OCI-LY7 (cell line): ENCODE data around the gene USP22. TPM values are rescaled to one million over a fixed set of nuclear protein-coding genes. Genes with fewer than 3 reads are reported as not detected.

Experiments
- BruUV-seq: library from RNA; stranded (reverse); fragments of 400-500 nt; replicated peaks from 2 replicates; lab custom pipeline; 2021; lab: Mats Ljungman, UMichigan
- CTCF ChIA-PET: fragments of 300-600 bp; sonication (Branson Sonifier 250); formaldehyde crosslinking; loops from one replicate; lab custom pipeline; 2022; ENCODE audit warnings: antibody characterized with exemption; ENCODE audit not compliant: unreplicated experiment; lab: Charles Lee
- POLR2A ChIA-PET: fragments of 300-600 bp; sonication (Branson Sonifier 250); formaldehyde crosslinking; loops from one replicate; lab custom pipeline; 2022; ENCODE audit warnings: antibody characterized with exemption; lab: Charles Lee
- DNase-seq: peaks from one replicate; pipeline ENCODE4 v3.0.0-alpha.2; 2015; ENCODE audit warnings: low spot score
- H2AFZ ChIP-seq: fragments of 200-600 bp; sonication (generic), shearing (Covaris generic); 2 replicates; pipeline ENCODE4 v1.6.1; 2014; ENCODE audit warnings: mild to moderate bottlenecking, antibody characterized with exemption, low read length, moderate library complexity
- H3K27ac ChIP-seq: fragments of 200-600 bp; sonication (generic); 2 replicates; pipeline ENCODE4 v1.5.1; 2014; ENCODE audit warnings: mixed run types, low read depth, mild to moderate bottlenecking, moderate library complexity, low read length, inconsistent platforms; ENCODE audit not compliant: poor library complexity, severe bottlenecking
- H3K36me3 ChIP-seq: fragments of 200-600 bp; sonication (generic); 2 replicates; pipeline ENCODE4 v1.6.1; 2014; ENCODE audit warnings: mild to moderate bottlenecking, antibody characterized with exemption, low read length, moderate library complexity, mixed read lengths; ENCODE audit not compliant: insufficient read depth
- H3K4me1 ChIP-seq: fragments of 200-600 bp; sonication (generic); 2 replicates; pipeline ENCODE4 v1.5.1; 2014; ENCODE audit warnings: mild to moderate bottlenecking, low read length; ENCODE audit not compliant: insufficient read depth, poor library complexity, severe bottlenecking
- H3K4me2 ChIP-seq: fragments of 200-600 bp; sonication (generic); 2 replicates; pipeline ENCODE4 v1.6.1; 2014; ENCODE audit warnings: mild to moderate bottlenecking, low read length
- H3K4me3 ChIP-seq: fragments of 200-600 bp; sonication (generic); 2 replicates; pipeline ENCODE4 v1.5.1; 2014; ENCODE audit warnings: mild to moderate bottlenecking, low read depth, low read length; ENCODE audit not compliant: poor library complexity, severe bottlenecking
- H3K79me2 ChIP-seq: fragments of 200-600 bp; sonication (generic); 2 replicates; pipeline ENCODE4 v1.6.1; 2016; ENCODE audit warnings: low read depth, mild to moderate bottlenecking, low read length, moderate library complexity, mixed read lengths; ENCODE audit not compliant: insufficient read depth
- H3K9me2 ChIP-seq: fragments of 200-600 bp; sonication (generic); 2 replicates; pipeline ENCODE4 v1.6.1; 2016; ENCODE audit warnings: mild to moderate bottlenecking, low read length, mixed read lengths; ENCODE audit not compliant: insufficient read depth
- H3K9me3 ChIP-seq: fragments of 200-600 bp; sonication (generic); 2 replicates; pipeline ENCODE4 v1.6.1; 2014; ENCODE audit warnings: mild to moderate bottlenecking, mixed run types, low read length, mixed read lengths
- H4K20me1 ChIP-seq: fragments of 200-600 bp; sonication (generic); 2 replicates; pipeline ENCODE4 v1.6.1; 2014; ENCODE audit warnings: mild to moderate bottlenecking, antibody characterized with exemption, low read length, moderate library complexity, mixed read lengths; ENCODE audit not compliant: insufficient read depth
- CTCF ChIP-seq: fragments of 200-600 bp; sonication (generic); conservative IDR thresholded peaks from 2 replicates; pipeline ENCODE4 v1.5.1; 2014; ENCODE audit warnings: mild to moderate bottlenecking, antibody characterized with exemption, low read length, moderate library complexity, mixed read lengths
- EZH2phosphoT487 ChIP-seq: fragments of 200-600 bp; sonication (generic); IDR thresholded peaks from 2 replicates; pipeline ENCODE4 v1.6.1; 2018; ENCODE audit warnings: low read depth, borderline replicate concordance, mild to moderate bottlenecking, mixed run types, antibody characterized with exemption, low read length, moderate library complexity, mixed read lengths
- intact Hi-C: fragments of 100-400 bp; cut with micrococcal nuclease; formaldehyde crosslinking; loops from one replicate; pipeline ENCODE4 v1.10.0; 2022; ENCODE audit not compliant: unreplicated experiment
- total RNA-seq, 2 experiments: library from RNA; depleted of rRNA in 1 of 2; stranded (reverse); fragments of >200 nt in 1 of 2; shearing (Covaris generic) in 1 of 2; gene quantifications; 2 replicates each; pipeline ENCODE4 v1.2.3, GENCODE V29; 2014 to 2022

Gene USP22
- total RNA-seq, 2 experiments from 2014 or later: 180 to 302 TPM

DNA sequence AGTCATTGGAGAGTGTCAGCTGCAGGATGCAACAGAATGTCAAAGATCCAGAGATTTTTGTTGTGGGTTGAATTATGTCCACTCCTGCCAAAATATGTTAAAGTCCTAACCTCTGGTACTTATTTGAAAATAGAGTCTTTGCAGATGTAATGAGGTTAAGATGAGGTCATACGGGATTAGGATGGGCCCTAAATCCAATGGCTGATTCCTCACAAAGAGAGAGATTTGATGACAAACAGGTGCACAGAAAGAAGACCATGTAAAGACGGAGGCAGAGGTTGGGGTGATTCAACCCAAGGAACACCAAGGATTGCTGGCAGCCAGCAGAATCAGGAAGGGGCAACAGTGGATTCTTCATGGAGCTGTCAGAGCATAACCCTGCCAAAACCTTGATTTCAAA, 34.5 kb upstream of the USP22 start:
- Histone ChIP-seq H3K4me1 (no peaks in the 10 kb centered on the region), H3K9me2 (no peaks in the 10 kb centered on the region), H3K79me2 (no peaks in the 10 kb centered on the region), H3K4me2 (no peak overlapping the region), H4K20me1 (no peaks in the 10 kb centered on the region), H3K4me3 (no peak overlapping the region), H3K36me3 (no peaks in the 10 kb centered on the region), H3K9me3 (0 out of 2 replicates have a peak, but pooled peaks cover 3% of the 10 kb centered on the region), H2AFZ (no peak overlapping the region), H3K27ac (no peak overlapping the region)
- intact Hi-C loops: no loop called here
- TF ChIP-seq EZH2phosphoT487: no peak
- TF ChIP-seq CTCF: no peak
- ChIA-PET CTCF (no interaction called here), POLR2A (no interaction called here)
- no TSS peak for BruUV-seq
- DNase-seq: no peak

- H2AFZ ChIP-seq: no peak overlapping the region
- ChIA-PET CTCF (no interaction called here), POLR2A (no interaction called here)
- no peaks in the 10 kb centered on the region for H3K79me2 ChIP-seq
- DNase-seq: no peak
- H3K9me2 ChIP-seq: no peaks in the 10 kb centered on the region
- intact Hi-C loops: no loop called here
- BruUV-seq: no TSS peak
- no peaks in the 10 kb centered on the region for H3K4me1 ChIP-seq
- no peak overlapping the region for H3K4me2 ChIP-seq
- H3K9me3 ChIP-seq: no peaks in the 10 kb centered on the region
- no peak overlapping the region for H3K27ac ChIP-seq
- TF ChIP-seq CTCF (no peak), EZH2phosphoT487 (no peak)
- no peaks in the 10 kb centered on the region for H3K36me3 ChIP-seq
- no peaks in the 10 kb centered on the region for H4K20me1 ChIP-seq
- H3K4me3 ChIP-seq: no peak overlapping the region
These were observed 33.4 kb upstream of the USP22 start for GRCh38 chr17:21076242-21076641.

DNA sequence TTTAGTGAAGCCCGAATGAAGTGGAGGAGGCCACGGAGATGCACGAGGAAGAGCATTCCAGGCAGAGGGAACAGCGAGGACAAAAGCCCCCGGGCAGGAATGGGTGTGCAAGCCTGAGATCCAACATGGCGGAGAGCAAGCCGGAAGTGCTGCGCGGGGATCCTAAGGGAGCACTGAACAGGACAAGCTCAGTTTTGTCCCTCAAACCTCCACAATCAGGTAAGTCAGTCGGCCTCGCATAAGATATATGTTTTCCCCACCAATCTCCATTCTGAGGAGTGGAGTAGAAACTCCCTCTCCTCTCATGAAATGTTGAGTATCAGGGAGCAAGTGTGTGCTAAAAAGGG, 32.9 kb upstream of the USP22 start:
- no peak overlapping the region for H3K4me2 ChIP-seq
- H3K36me3 ChIP-seq: no peaks in the 10 kb centered on the region
- POLR2A ChIA-PET: no interaction called here
- intact Hi-C loops: no loop called here
- no peak overlapping the region for H3K27ac ChIP-seq
- DNase-seq: no peak
- no TSS peak for BruUV-seq
- no peaks in the 10 kb centered on the region for H3K4me1 ChIP-seq
- H3K9me2 ChIP-seq: no peaks in the 10 kb centered on the region
- CTCF ChIA-PET: no interaction called here
- H3K9me3 ChIP-seq: no peaks in the 10 kb centered on the region
- H4K20me1 ChIP-seq: no peaks in the 10 kb centered on the region
- no peak overlapping the region for H3K4me3 ChIP-seq
- no peak for TF ChIP-seq EZH2phosphoT487
- no peak for TF ChIP-seq CTCF
- no peaks in the 10 kb centered on the region for H3K79me2 ChIP-seq
- no peak overlapping the region for H2AFZ ChIP-seq
